CD4-positive, alpha-beta T cell treated with Interferon gamma for 1 hour (primary cell): ENCODE data around the gene TTC9B.
A peak's percentile ranks its signal among the peaks of the same experiment; 100 is the strongest.

Experiments used
- DNase-seq: peaks from one replicate; pipeline ENCODE4 v3.0.0-alpha.2; 2020

The TTC9B gene

DNA sequence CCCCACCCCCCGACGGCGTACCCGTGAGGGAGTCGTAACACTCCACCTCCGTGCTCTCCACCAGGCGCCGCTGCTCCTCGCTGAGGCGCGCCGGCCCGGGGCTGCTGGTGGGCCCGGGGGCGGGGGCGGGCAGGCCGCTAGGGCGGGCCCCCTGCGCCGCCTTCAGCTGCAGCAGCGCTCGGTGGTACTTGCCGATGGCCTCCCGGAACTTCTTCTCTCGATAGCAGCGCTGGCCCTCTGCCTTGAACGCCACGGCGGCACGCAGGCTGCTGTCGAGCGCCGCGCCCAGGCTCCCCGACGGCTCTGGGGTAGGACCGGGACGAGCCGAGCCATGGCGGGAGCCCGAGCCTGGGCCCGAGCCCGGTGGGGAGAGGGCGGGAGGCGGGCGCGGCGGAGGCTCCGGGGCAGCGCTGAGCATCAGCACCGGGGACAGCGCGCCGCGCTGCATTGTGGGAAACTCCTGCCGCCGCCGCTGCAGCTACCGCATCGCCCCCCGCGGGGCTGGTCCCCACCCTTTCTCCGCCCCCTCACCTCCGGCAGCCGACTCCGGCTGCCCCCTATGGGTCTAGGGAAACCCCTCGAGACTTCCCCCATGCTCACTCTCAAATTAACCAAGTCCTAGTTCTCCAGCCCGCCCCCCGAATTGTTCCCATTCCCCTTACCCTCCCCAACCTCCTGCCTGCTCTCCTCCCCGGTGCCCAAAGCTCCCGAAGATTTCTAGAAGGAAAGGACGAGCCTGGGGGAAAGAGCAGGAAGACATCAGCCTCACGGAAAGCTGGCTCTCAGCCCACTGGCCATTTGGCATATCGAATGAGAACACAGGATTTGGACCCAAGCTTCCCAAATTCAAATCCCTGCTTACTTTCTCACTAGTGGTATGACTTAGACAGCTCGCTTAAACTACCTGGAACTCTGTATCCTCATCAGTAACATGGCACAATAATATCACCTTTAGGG lies at the start of gene TTC9B:
Gene TTC9B, minus strand, starts transcription at position 451 of the 957 bp plus-strand sequence. Its CDS starts 3 bp downstream, at position 448.
- DNase-seq = peak; percentile 15

DNA sequence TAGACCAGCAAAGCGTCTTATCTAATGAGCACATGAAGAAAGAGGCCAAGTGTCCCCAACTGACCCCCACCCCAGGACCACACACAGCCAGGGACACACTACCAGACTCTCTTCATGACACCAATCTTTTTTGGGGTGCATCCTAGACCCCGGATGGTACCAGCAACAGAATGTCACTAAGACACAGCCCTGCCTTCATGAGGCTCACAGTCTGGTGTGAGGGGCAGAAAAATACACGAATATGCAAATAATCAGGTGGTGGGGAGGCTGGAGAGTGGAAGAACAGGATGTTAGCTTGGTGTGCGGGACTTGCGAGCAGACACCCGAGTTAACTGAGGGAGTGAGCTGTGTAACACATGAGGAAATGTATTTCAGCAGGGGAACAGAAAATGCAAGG lies 49.4 kb upstream of the TTC9B start:
- no peak for DNase-seq

GRCh38 chr19:40266912-40267600 lies 48.9 kb upstream of the TTC9B start:
- DNase-seq = no peak

GRCh38 chr19:40266119-40266518 lies 47.9 kb upstream of the TTC9B start:
- DNase-seq = no peak

DNA sequence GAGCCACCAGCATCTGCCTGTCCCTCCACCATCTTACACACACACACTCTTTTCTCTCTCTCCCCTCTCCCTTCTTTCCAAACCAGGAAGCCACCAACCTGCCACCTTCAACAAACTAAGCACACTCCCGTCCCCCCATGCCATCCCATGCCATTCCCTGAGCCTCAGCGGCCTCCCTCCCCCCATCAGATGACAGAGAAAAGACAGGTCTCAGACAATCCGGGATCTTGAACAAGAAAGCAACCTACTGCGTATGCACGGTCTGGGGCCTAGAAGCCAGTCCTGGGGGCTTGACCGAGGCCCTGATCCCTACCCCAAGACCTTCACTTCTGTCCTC lies 47.5 kb upstream of the TTC9B start:
- no peak for DNase-seq

GRCh38 chr19:40265055-40265762 lies 47.0 kb upstream of the TTC9B start:
- DNase-seq = no peak

DNA sequence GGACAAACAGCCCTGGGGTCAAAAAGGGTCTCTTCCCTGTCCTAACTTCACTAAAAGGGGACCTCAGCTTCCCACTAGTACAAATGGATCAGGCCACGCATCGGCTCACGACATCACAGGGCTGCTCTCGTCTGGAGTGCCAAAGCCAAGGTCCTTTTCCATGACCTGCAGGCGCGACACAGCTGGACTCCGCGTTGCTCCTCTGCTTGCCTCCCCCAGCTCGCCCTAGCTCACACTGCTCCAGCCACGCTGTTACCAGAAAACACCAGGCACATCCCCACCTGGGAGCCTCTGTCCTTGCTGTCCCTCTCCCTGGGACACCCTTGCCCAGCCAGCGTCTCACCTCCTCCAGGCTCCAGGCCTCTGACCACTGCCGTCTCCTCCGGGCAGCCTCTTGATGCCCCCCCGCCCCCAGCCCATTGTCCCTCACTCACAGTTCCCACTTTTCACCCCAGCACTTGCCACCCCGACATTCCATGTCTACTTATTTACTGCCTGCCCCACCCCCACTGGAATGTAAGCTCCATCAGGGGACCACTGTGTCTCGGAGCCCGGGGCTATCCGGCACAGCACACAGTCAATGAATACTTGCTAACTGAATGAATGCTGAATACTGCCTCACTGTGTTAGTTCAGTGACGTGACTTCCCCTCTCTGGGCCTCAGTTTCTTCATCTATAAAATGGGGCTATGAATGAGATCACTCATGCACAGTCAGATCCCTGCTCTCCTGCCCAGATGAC lies 46.3 kb upstream of the TTC9B start:
- DNase-seq = no peak

DNA sequence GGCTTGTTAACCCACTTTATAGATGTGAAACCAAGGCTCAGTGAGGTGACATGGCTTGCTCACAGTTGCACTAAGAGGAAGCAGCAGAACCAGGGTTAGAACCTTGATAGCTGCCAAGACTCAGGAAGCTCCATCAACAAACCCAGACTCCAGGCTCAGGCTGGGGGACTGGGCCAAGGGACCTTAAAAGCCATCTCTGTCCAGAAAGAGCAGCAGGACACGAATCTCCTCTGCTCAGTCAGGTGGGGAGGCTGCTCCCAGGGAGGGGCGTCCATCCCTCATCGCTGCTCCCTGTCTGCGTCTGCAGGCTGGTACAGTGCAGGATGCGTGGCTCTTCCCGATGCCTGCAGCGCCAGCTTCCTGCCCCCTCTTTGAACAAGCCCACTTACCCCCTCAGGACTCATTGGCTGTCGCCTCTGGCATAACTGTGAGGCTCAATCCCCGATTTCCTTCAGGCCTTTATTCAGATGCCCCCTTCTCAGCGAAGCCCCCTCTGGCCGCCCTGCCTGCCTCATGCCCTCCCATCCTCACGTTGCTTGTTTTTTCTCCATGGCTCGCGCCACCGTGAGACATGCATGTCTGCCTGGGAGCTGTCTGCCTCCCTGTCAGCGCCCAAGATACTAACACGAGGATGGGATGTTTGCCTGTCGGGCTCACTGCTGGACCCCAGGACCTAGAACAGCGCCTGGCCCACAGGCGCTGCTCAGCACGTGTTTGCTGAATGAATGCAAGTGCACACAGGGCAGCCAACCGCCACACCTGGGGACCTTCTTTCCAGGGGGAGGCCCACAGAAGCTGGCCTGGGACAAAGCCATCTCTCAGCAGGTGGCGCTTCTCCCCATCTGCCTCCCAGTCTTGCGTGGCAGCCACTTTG lies 45.5 kb upstream of the TTC9B start:
- DNase-seq = no peak

GRCh38 chr19:40262422-40262821 lies 44.2 kb upstream of the TTC9B start:
- no peak for DNase-seq

- DNase-seq = no peak
Measured at GRCh38 chr19:40261631-40262030, 43.4 kb upstream of the TTC9B start.

- DNase-seq = no peak
Measured at GRCh38 chr19:40257096-40257517, 38.9 kb upstream of the TTC9B start.

DNA sequence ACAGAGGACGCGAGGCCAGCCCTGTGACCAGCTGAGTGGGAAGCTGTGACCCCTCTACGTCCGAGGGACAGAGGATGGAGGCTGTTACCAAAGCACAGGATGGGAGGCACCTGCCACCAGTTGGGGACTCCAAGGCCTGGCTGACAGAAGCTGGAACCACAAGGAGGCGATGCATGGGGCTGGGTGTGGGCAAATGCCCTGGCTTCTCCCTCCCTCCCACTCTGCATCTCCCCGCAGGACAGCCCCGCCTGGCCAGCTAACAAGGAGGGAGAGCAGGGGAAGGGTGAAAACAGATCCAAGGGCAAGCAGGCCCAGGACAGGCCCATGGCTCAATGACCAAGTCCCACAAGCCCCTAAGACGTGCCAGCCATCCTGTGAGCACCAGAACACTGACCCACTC lies 38.3 kb upstream of the TTC9B start:
- no peak for DNase-seq

DNA sequence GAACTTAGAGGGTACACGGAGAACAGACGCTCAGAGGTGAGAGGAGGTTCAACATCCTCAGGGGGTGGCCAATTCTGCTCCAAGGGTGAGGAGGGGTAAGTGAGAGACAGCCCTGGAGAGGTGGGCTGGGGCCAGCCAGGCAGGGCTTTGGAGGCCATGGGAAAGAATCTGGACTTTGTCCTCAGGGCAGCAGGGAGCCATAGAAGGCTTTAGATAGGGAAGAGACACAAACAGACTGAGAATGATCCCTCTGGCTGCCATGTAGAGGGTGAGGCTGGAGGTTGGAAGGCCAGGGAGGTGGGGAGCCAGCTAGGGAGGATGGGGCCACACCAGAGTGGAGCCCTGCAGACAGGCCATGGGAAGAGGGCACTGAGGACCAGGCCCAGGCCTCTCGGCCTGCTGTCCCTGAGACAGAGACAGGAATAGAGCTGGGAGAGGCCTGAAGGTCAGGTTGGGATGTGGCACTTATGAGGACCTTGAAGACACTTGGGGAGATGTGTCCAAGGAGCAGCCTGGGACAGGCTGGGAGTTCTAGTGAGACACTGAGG lies 37.5 kb upstream of the TTC9B start:
- no peak for DNase-seq

GRCh38 chr19:40254714-40255418 lies 36.7 kb upstream of the TTC9B start:
- DNase-seq = no peak

GRCh38 chr19:40253611-40254092 lies 35.5 kb upstream of the TTC9B start:
- DNase-seq = no peak

DNA sequence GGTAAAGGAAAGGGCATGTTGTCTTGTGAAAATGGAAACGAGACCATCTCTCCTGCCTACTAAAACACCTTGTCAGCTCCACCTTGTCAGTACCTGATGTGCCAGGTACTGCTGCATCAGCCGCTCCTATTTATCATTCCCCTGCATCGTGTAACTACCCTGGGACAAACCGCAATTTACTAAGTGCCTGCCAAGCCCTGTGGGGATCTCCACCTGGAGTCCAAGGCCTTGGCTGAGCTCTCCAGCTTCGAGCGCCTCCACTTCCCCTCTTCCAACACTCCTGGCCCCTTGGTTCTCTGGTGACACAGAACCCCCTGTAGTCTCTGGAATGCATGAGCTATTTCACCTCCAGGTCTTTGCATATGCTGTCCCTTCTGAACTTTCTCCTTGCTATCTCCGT lies 34.2 kb upstream of the TTC9B start:
- DNase-seq = no peak

- no peak for DNase-seq
Measured at GRCh38 chr19:40251991-40252390, 33.8 kb upstream of the TTC9B start.

- no peak for DNase-seq
Measured at GRCh38 chr19:40251244-40251643, 33.1 kb upstream of the TTC9B start.

DNA sequence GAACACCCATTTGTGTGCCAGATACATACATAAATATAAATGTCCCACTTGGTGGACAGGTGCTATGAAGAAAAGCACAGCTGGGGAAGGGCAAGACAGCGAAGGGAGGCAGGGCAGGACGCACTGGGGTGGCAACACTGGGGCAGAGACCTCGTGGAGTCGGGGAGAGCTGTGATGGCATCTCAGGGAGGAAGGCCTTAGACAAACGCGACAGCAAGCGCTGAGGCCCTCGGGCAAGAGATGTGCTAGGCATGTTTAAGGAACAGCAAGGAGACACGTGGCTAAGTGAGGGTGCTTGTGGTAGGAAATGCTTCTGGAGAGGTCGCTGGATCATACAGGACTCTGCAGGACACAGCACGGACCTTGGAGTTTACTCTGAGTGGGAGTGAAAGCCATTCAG lies 31.6 kb upstream of the TTC9B start:
- DNase-seq = no peak

DNA sequence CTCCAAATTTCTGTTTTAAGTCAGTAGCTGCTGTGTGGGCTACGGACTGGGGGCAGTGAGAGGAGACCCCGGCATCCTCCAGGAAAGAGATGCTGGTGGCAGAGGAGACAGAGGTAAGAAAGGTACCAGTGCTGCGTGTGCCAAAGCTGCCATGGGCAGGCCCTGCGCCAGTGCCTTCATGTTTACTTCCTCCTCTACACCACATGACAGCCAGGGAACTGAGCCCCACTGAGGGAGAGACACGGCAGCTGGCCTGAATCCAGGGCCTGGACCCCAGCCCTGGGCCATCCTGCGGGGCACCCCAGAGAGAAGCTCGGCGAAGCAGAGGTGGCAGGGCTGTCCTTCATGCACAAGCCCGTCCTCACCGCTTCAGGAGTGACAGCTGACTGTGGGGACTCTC lies 31.0 kb upstream of the TTC9B start:
- DNase-seq = no peak
